Fibroblast of villous mesenchyme (primary cell): ENCODE data around the gene ABHD17A. TPM values are rescaled to one million over a fixed set of nuclear protein-coding genes. Genes with fewer than 3 reads are reported as not detected.
A peak's percentile ranks its signal among the peaks of the same experiment; 100 is the strongest.

ENCODE experiments used
- DNase-seq: peaks from one replicate; pipeline ENCODE4 v3.0.0-alpha.2; 2010; ENCODE audit warnings: low read depth
- H3K4me3 ChIP-seq: 2 replicates; pipeline ENCODE4 v1.5.1; 2011; ENCODE audit warnings: low read depth, mild to moderate bottlenecking, low read length
- total RNA-seq: library from RNA; depleted of rRNA; stranded (reverse); fragments of >200 nt; gene quantifications from 2 replicates; pipeline ENCODE4 v1.2.3, GENCODE V29; 2012
- TF ChIP-seq, protein P1 (sequence below): IDR thresholded peaks from 2 replicates; pipeline ENCODE4 v1.5.1; 2012; ENCODE audit warnings: low read depth, mild to moderate bottlenecking, low read length; ENCODE audit not compliant: insufficient read depth

The ABHD17A gene
- total RNA-seq, 1 donor: 45.8 TPM

DNA sequence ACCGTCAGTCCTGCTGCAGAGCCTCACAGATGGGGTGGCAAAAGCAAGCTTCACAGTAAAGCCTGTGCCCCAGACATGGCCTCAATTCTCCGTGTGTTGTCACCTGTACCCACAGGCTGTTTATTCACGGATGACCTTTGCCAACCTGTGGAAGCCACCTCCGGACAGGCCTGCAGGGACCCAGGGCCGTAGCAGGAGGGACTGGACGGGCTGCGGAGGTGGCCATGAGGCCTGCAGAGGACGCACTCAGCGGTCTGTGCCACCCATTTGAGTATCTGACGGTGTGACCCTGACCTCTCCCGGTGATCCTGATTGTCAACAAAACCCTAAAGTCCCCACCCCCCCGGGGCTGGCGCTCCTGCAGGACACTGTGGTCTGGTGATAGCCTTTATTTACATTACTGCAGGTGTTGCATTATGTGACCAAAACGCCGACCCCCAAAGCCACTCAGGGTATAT, 14.1 kb downstream of the ABHD17A start:
- TF ChIP-seq, protein P1, sequence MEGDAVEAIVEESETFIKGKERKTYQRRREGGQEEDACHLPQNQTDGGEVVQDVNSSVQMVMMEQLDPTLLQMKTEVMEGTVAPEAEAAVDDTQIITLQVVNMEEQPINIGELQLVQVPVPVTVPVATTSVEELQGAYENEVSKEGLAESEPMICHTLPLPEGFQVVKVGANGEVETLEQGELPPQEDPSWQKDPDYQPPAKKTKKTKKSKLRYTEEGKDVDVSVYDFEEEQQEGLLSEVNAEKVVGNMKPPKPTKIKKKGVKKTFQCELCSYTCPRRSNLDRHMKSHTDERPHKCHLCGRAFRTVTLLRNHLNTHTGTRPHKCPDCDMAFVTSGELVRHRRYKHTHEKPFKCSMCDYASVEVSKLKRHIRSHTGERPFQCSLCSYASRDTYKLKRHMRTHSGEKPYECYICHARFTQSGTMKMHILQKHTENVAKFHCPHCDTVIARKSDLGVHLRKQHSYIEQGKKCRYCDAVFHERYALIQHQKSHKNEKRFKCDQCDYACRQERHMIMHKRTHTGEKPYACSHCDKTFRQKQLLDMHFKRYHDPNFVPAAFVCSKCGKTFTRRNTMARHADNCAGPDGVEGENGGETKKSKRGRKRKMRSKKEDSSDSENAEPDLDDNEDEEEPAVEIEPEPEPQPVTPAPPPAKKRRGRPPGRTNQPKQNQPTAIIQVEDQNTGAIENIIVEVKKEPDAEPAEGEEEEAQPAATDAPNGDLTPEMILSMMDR: no peak
- no peak overlapping the region for H3K4me3 ChIP-seq
- DNase-seq: no peak

DNA sequence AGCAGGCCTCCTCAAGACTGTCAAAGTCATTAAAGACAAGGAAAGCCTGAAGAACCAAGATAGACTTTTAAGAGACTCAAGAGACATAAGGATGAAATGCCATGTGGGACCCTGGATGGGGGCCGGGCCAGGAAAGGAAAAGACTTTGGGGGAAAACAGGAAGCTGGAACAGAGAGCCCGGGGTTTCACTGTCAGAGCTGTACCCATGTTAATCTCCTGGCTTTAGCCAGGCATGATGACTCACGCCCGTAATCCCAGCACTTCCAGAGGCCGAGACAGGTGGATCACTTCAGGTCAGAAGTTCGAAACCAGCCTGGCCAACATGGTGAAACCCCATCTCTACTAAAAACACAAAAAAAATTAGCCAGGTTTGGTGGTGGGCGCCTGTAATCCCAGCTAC, 16.3 kb downstream of the ABHD17A start:
- no peak overlapping the region for H3K4me3 ChIP-seq
- DNase-seq: no peak
- TF ChIP-seq, protein P1: no peak

DNA sequence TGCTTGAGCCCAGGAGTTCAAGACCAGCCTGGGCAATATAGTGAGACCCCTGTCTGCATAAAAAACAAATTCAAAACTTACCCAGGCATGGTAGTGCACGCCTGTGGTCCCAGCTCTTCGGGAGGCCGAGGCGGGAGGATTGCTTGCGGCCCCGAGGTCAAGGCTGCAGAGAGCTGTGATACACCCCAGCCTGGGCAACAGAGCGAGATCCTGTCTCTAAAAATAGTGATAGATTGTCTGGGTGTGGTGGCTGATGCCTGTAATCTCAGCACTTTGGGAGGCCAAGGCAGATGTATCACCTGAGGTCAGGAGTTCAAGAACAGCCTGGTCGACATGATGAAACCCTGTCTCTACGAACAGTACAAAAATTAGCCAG, 18.0 kb downstream of the ABHD17A start:
- TF ChIP-seq, protein P1: no peak
- H3K4me3 ChIP-seq: no peak overlapping the region
- no peak for DNase-seq

DNA sequence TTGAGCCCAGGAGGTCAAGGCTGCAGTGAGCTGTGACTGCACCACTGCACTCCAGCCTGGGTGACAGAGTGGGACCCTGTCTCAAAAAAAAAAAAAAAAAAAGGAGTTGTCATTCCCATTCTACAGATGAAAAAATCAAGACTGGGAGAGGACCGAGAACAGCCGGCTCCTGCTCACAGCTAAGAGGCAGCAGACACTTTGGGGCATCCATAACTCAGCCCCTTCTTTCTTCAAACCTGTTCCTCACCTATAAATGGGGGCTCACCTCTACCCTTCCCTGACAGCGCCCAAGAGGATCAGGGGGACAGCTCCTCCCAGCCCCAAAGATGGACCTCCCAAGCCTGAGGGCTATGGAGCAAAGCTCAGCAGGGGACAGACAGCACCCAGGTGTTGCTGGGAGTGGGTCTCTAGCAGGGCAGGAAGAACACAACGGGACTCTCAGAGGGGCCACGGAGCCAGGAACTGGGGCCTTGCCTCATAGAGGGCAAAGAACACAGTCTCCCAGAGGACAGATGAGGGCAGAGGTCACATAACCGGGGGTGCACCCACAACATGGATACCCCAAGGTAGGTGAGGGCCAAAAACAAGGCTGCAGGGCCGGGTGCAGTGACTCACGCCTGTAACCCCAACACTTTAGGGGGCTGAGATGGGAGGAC, 18.5 kb downstream of the ABHD17A start:
- no peak for DNase-seq
- TF ChIP-seq, protein P1: no peak

DNA sequence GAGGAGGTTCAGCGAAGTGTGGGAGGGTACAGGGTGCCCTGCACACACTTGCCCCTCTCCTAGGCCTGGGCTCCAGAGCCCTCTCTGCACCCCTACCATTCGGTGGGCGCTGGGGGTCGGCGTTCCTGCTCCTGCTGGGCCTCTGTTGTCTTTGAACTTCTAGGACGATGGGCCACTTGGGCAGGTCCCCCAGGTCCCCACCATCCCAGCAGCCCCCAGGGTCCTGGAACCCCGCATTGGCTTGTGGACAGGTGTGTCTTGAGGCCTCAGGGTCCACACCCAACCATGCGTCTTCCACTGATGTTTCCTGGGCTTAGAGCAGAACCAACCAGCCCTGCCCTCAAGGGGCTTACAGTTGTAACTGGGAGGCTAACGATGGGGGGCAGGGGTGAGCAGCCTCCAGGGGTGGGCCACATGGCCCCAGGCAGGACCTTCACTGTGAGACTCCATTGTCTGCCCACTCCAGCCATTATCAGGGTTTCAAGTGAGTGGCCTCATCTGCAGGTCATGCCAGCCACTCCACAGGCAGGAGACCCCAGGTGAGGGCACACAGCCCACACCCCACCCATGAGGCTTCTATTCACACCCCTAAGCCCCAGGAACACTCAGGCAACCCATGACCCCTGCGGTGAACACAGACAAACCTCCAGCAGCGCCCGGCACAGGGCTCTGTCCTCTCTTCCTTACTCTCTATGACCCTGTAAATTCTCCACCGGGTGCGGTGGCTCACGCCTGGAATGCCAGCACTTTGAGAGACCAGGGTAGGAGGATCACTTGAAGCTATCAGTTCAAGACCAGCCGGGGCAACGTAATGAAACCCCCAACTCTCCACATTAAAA, 19.9 kb downstream of the ABHD17A start:
- DNase-seq: no peak
- H3K4me3 ChIP-seq: peak overlapping the region; percentile 81

More for the DNA sequence above, 18.5 kb downstream of the ABHD17A start:
- no peak overlapping the region for H3K4me3 ChIP-seq

DNA sequence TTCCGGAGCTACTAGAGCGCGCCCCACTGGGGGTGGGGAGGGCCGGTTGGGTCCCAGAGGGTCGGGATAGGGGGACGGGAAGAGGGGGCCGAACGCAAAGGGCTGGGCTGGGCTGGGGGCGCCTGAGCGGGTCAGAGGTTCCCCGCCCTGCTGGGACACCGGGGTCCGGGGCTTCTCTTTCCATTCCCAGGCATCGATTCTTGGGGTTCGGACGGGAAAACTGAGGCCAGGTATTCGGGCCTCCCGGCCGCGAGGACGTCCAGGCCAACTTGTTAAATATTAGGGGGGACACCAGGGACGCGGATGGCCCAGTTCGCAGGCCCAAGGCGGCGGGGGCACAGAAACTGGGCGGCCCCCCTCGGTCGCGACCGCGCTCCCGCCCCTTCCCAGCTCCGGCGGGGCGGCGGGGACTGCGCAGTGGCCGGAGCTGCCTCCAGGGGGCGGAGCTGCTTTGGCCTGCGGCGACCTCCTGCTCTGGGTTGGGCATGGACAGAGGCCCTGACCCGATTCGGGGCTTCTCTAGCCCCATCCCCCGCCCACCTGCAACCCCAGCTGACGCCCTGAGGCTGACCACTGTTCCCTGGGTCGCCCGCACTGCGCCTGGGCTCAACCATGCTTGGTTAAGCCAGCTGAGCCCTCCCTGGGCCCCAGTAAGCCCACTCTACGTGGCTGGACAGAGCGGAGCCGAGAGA, 20.7 kb downstream of the ABHD17A start:
- no peak for DNase-seq
- peak overlapping the region; percentile 81 for H3K4me3 ChIP-seq
- TF ChIP-seq, protein P1: peak; percentile 67

More for the DNA sequence above, 19.9 kb downstream of the ABHD17A start:
- TF ChIP-seq, protein P1: no peak
